Renal cortex interstitium (tissue), 11 donors: ENCODE results near the gene UBTD1. TPM values are rescaled to one million over a fixed set of nuclear protein-coding genes. Genes with fewer than 3 reads are reported as not detected.
A peak's percentile ranks its signal among the peaks of the same experiment; 100 is the strongest.
"Not testable (repeated sequence)": the region's sequence is repeated elsewhere in the genome, so short reads cannot be mapped to it uniquely, and the experiment has no call there.

Experiments used
- DNase-seq, 11 donors: peaks; one replicate each; pipeline ENCODE4 v3.0.0-alpha.2; 2013; ENCODE audit warnings: low read depth in 9 of 11, low spot score in 4 of 11; ENCODE audit errors: extremely low read depth in 1 of 11
- polyA plus RNA-seq, 3 donors: library from polyadenylated mRNA; unstranded; fragments of 120-200 nt; gene quantifications; one replicate each; pipeline ENCODE4 v1.2.1, GENCODE V29; 2013; ENCODE audit not compliant: insufficient read length in 3 of 3

Gene UBTD1
- polyA plus RNA-seq, 3 donors: 6.8 to 11.7 (median 9.8) TPM

DNA sequence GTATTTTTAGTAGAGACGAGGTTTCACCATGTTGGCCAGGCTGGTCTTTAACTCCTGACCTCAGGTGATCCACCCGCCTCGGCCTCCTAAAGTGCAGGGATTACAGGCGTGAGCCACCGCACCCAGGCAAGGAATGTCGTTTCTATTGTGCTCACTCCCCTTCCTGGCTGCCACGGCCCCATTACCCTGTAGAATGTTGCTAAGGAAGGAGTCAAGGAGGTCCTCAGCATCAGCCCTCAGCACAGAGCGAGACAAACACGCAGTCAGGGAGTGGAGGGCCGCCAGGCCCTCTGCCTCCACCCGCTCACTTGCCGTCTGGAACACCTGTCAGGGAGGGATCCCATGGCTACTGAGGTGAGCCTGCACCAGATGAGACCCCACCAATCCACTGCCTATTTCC, 29.9 kb upstream of the UBTD1 start:
- DNase-seq: not testable (repeated sequence)

DNA sequence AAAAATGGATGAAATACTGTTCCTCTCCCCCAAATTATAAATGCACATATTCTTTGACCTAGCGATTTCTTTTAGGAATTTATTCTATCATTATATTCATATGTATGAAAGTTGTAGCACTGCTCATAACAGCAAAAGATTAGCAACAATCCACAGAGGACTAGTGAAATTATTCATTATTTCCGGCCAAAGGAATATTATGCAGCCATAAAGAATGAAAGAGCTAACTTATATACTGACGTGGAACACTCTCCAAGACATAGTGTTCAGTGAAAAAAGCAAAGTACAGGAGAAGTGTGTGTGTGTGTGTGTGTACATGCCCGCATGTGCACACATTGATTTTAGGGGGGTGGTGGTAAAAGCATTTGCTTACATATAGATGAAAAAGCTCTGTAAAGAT, 23.8 kb upstream of the UBTD1 start:
- no peak for DNase-seq

DNA sequence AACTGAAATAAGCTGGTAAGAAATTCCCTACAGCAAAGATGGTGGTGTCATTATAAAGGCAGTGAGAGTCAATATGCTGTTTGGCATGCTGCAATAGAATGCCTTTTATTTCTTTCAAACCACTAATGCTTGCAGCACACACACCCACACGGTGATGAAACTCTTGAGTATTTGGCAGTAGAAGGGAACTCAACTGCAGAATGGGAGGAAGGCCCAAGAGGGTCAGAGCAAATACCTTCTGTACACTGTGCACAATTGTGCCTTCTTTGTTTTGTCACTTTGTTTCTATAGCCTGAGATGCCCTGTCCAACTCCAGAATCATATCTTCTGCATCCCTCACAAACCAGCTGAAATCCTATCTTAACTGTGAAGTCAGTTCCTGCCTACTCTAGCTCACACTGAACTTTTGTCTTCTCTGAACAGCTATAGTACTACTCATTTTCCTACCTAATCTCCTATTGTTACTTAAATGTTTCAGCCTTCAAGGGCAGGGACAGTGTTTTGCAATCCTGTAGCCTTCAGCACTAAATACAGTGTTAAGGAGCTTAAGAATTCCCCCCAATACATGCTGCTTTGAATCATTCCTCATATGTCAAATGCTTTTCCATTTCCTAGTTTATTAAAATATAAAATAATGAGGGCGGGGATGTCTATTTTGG, 22.7 kb upstream of the UBTD1 start:
- DNase-seq: no peak

DNA sequence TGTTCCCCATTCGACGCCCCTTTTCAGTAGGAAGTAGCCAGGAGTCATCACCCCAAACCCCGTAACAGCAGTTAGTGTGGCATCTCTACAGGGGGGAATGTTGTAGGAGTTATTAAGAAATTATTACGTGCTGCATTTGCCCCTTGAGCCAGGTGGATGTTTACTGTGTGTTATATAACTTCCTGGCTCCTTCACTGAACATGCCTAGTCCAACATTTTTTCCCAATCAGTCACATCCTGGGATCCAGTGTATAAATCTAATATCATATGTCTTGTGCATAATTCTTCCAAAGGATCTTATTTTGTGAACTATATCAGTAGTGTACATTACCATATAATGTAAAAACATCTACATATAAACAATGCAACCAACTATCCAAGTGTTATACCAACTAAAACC, 19.3 kb upstream of the UBTD1 start:
- DNase-seq: not testable (repeated sequence)

DNA sequence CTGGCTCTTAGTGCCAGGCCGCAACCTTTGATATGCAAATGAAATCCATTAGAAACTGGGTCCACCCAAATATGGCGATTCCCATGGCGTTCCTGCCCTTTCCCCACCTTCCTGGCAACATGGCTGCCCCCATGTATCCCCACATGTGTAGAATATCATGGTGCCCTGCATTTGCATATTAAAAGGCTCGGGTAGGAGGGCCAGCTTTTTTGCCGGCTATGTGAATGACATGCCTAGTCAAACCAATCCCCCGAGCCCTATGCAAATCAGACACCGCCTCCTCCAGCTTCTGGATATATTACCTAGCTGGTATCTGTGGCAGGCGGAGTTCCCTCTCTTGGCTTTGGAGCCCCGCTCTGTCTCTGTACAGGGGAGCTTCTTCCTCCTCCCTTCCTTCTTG, 18.8 kb upstream of the UBTD1 start:
- DNase-seq: no peak

DNA sequence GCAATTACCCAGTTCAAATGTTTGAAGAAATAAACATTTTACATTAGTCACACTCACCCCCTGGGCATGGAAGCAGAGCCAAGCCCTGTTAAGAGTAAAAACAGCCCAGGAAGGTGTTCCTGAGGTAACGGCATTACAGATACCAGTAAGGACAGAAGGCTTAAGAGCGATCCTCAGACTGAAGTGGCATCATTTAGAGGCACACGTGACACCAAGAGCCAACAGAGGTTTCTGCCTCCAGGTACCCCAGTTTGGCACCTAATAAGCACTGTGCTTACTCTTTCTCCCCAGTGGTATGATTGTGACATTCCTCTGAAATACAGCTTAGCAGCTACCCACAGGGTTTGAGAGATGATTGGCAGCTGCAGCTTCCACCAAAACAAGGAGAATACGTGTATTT, 17.7 kb upstream of the UBTD1 start:
- DNase-seq: no peak

DNA sequence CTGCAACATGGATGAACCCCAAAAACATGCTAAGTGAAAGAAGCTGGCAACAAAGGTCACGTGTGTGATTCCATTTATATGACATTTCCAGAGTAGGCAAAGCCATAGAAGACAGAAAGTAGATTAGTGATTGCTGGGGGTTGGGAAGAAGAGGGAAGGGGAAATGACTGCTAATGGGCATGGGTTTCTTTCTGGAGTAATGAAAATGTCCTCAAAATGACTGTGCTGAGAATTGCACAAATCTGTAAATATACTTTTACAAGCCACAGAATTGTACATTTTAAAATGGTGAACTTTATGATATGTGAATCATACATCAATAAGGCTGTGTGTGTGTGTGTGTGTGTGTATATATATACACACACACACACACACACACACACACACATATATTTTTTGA, 16.3 kb upstream of the UBTD1 start:
- DNase-seq: no peak

DNA sequence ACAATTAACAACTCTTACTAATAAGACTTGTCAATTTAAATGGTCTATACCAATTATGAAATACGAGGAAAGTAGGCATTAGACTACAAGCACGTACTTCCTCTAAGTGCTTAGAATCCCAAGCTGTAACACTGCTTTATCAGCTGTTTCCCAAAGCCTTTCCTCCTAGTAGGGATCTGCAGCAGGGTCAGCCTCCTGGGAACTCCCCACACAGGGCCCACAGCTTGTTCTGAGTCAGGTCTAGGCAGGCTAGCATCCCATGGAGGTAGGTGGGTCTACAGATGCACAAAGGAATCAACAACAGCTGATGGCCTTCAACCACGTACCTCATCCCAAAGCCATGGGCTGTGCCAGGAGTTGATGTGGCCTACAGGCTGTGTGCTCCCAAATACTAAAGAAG, 15.2 kb upstream of the UBTD1 start:
- DNase-seq: no peak

DNA sequence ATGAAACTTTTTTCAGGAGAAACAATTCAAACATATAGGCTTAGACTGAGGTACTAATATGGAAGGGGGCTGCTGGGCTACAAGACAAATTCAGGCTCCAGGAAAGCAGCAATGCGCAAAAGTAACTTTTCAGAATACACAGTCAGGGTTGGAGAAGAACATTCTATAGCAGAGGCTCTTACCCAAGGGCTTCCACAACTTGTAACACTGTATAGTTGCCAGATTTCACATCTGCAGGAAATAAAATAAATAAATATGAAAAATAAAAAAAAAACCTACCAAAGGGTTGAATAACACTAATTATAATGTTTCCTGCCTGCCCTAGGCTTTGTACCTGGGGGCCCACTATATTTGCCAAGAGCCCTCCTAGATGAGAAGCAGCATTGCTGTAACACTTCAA, 14.8 kb upstream of the UBTD1 start:
- no peak for DNase-seq

DNA sequence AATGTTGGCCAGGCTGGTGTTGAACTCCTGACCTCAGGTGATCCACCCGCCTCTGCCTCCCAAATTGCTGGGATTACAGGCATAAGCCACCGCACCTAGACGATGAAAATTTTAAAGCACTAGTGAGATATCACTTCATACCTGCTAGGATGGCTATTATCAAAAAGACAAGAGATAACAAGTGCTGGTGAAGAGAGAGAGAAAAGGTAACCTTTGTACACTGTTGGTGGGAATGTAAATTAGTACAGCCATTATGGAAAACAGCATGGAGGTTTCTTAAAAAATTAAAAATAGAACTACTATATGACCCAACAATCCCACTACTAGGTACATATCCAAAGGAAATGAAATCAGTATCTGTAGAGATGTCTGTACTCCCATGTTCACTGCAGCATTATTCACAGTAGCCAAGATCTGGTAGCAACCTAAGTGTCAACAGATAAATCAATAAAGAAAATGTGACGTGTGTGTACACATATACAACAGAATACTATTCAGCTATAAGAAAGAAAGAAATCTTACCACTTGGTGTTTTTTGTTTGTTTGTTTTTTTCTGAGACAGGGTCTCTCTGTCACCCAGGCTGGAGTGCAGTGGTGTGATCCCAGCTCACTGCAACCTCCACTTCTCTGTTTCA, 13.0 kb upstream of the UBTD1 start:
- DNase-seq: no peak

DNA sequence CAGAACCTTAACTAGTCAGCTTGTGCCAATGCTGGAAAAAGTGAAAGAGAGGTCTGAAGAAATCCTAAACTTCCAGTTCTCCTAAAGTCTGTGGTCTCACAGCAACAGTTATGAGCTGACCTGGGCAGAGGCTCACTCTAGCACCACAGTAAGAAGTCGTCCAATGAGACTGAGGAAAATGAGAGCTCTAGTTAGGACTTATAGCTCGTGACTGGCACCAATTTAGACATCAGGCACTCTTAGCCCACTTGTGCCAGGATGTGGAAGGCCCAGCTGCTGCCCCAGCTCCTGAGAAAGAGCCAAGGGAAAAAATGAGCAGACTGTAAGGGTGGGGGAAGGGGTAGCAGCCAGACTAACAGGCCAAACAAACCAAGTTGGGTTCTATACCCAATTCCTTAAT, 8.1 kb upstream of the UBTD1 start:
- no peak for DNase-seq

DNA sequence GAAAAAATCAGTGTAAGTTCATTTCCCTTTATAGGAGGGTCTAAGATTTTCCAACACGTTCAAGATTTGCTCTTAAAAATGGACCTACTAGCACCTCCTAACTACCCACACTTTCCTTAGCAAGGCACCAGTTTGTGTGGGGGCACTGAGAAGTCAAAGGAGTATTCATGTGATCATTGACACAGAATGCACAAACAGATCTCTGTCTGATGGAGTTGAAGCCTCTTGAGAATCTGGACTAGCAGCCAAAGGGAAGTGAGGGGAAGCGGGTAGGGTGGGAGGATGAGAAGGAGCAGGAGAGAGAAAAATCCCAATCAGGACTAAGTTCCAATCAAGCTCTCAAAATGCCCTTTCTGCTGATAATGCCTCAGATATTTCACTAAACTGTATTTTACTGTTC, 4.6 kb upstream of the UBTD1 start:
- DNase-seq: no peak

DNA sequence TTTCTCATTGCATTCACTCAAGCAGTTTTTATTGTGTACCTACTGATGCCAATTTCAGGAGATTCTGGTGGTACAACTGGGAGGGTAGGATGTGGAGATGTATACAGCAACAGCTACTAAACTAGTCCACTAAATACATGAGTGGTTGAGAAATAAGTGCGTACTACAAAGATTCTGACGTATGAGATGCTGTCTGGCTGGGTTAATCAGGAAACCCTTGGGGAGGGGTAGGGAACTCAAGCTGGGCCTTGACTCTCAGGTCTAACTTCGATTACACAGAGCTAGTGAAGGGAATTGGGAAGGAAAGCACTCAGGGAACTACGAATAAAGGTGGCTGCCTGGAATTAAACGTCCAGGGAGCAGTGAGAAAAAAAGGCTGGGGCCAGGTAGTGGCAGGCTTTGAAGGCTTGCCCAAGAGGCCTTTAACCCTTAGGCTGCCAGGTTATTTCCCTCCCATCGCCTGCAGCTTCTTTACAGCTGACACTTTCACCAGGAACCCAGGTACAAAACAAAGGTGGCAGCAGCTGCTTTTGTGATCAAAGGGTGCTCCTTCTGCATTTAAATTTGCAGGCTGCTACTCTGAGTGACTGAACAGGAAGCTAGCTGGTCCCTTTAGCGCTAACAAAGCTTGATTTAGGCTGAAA, 3.7 kb upstream of the UBTD1 start:
- DNase-seq: no peak

DNA sequence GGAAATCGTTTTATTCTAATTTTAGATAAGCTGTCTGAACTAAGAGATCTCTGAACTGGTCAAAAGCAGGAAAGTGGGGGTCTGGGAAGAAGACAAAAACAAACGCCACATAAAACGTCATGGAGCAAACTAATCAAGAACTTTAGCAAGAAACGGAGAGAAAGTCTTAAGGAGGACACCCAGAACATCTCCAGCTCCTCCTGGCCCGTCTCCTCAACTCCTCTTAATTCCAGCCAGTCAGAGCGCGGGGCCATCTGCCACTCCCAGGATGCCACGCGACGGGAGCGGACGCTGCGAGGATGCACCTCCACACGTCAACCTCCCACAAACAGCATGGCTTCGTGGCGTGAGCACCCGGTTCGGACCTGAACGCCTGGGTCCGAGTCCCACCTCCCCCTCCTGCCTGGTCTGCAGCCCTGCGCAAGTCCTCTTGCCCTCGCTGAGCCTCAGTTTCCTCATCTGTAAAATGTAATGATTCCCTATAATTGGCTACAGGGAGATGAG, 1.1 kb upstream of the UBTD1 start:
- DNase-seq: peak in 1 of 11 donors; percentile 48

DNA sequence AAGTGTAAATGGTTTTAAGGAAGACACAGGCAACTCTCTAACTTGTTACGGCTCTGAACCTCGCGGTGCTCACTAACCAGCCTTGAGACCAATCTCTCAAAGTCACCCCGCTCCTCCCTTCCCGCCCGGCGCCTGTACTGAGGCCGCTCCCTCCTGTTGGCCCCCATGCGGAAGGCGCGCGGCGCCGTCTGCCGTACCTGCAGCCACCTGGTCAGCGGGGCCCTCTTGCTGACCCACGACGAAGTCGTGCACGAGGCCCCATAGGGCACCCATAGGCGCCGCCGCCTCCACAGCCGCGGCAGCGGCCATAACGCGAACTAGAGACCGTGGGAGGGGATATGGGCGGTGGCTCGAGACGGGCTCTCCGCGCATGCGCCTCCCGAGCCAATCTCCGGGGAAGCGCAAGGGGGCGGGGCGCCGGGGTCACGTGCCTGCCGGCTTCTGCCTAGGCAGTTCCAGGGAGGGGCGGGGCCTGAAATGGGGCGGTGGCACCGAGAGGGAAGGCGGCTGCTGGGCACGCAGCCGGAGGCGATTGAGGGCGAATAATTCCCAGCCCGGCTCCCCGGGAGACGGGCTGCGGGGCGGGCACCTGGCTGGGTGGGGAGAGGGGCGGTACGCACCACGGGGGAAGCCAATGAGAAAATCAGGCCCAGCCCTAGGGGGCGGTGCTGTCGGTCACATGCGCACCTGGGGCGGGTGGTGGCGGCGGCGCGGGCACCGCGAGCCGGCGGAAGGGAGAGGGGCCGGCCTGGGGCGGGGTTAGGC, 466 bp upstream of the UBTD1 start, which contains the start of gene MMS19:
Gene MMS19, minus strand, starts transcription at position 347 of the 765 bp plus-strand sequence. Its CDS starts 38 bp downstream, at position 309.
- peak; percentile 90 to 99 (median 97) for DNase-seq

DNA sequence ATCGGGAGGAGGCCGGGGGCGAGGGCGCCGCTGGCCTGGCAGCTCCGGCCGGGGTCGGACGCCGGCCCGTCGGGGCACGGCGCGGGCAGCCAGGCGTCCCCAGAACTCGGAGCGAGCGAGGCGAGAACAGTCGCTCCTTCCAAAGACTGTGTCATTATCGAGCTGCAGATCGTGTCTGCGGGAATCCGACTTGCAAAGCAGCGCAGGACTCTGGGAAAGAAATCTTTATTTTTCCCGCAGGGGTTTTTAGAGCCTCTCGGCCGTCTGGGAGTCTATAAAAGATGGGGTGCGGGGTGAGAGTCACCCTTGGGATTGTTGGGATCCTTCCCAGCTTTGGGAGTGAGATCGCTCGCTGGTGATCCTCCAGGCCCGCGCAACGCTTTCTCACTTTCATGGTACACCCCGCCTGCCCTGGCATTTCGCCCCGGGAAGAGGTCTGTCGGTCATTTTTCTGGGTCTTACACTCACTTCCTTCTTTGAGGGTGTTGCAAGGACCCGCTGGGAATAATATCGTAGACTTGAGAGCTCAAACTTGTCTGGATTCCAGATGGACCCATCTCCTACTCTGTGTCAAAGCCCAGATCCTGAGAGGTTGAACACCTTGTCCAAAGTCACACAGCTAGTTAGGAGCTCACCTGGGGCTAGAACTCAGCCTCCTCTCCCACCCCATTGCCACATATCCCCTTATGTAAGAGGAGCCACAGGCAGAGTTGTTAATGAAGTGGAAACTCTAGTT, 1.0 kb downstream of the UBTD1 start:
- no peak for DNase-seq

DNA sequence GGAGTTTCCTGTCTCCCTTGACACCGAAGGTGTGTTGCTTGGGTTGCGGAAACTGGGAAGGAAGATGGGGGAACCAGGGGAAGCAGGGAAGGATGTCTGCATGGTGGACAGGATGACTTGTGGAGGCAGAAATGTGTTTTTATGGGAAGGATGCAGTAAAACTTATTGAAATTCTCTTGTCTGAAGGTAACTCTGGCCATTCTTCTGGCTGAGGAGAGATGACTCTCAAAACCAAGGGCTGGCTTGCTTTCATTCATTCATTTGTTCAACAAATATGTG, 1.5 kb downstream of the UBTD1 start:
- DNase-seq: no peak

DNA sequence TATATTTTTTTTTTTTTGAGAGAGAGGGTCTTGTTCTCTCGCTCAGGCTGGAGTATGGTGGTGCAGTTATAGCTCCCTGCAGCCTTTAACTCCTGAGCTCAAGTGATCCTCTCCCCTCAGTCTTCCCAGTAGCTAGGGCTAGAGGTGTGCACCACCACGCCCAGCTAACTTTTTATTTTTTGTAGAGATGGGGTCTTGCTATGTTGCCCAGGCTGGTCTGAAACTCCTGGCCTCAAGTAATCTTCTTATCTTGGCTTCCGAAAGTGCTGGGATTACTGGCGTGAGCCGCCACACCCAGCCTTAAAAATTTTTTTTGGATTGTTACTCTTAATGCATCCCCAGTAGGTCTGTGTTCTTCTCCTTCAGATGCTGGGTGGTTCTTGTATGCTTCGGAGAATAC, 4.2 kb downstream of the UBTD1 start:
- DNase-seq: no peak

DNA sequence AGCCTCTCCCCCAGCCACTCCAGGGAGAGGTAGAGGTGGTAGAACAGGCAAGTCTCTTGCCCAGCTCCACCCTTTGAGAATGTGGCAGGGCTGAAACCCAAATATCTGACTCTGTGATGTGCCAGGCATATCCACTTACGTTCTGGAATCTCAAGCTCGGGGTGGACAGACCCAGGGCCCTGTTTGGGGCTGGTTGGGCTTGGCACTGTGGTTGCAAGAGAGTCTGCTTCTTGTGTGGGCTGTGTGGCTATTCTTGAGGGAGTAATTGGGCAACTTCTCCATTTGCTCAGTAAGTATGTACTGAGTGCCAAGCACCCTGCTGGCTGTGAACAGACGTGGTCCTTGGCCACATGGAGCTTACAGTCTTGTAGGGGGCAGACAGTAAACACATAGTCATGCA, 4.7 kb downstream of the UBTD1 start:
- DNase-seq: no peak
